Glutamatergic neuron (in vitro differentiated cells): ENCODE measurements around the gene NOX3. TPM values are rescaled to one million over a fixed set of nuclear protein-coding genes. Genes with fewer than 3 reads are reported as not detected.

Experiments
- DNase-seq: peaks from one replicate; pipeline ENCODE4 v3.0.0; 2022
- H3K27ac Mint-ChIP-seq: one replicate; pipeline ENCODE4 v1.8.0; 2020; ENCODE audit warnings: mild to moderate bottlenecking, mixed read lengths, inconsistent platforms; ENCODE audit not compliant: unreplicated experiment
- H3K27me3 Mint-ChIP-seq: one replicate; pipeline ENCODE4 v1.8.0; 2020; ENCODE audit warnings: mild to moderate bottlenecking, moderate library complexity, mixed read lengths, inconsistent platforms; ENCODE audit not compliant: unreplicated experiment
- H3K36me3 Mint-ChIP-seq: one replicate; pipeline ENCODE4 v1.8.0; 2020; ENCODE audit warnings: mild to moderate bottlenecking, mixed read lengths, inconsistent platforms; ENCODE audit not compliant: unreplicated experiment
- H3K4me1 Mint-ChIP-seq: one replicate; pipeline ENCODE4 v1.8.0; 2020; ENCODE audit warnings: mild to moderate bottlenecking, low read depth, mixed read lengths, inconsistent platforms; ENCODE audit not compliant: unreplicated experiment
- H3K4me3 Mint-ChIP-seq: one replicate; pipeline ENCODE4 v1.8.0; 2020; ENCODE audit warnings: mild to moderate bottlenecking, mixed read lengths, inconsistent platforms; ENCODE audit not compliant: unreplicated experiment
- H3K9me3 Mint-ChIP-seq: one replicate; pipeline ENCODE4 v1.8.0; 2020; ENCODE audit warnings: mild to moderate bottlenecking, moderate library complexity, mixed read lengths, inconsistent platforms; ENCODE audit not compliant: unreplicated experiment
- total RNA-seq: library from RNA; stranded (reverse); fragmentation: NEBNext Ultra II Directional; extraction: Animal tissue kit (Norgen Biotek cat#: 25700); gene quantifications from one replicate; pipeline ENCODE4 v1.2.1, GENCODE V29; 2021; ENCODE audit not compliant: unreplicated experiment
- TF ChIP-seq, protein P1 (sequence below): fragments of 200-600 bp; sonication (generic); IDR thresholded peaks from one replicate; pipeline ENCODE4 v1.5.0; 2021; ENCODE audit not compliant: partially characterized antibody, unreplicated experiment

NOX3 gene
- total RNA-seq, 1 donor from 2014 or later: not detected

DNA sequence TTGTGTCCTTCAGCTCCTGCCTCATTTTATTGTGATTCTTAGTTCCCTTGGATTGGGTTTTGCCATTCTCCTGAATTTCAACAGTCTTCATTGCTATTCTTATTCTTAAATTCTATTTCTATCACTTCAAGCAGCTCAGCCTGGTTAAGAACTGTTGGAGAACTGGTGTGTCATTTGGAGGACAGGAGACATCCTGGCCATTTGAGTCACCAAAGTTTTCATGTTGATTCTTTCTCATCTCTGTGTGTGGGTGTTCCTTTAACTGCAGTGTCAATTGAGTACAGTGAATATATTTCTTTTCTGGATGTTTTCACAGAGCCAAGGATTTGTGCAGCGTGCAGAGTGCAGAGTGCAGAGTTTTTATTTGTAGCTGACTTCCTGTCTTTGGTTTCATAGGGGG, 107.8 kb downstream of the NOX3 start:
- Mint-ChIP-seq H3K27me3 (peaks cover 2% of the 10 kb centered on the region), H3K4me1 (no peaks in the 10 kb centered on the region), H3K27ac (no peak overlapping the region), H3K4me3 (no peak overlapping the region), H3K36me3 (peaks cover 18% of the 10 kb centered on the region), H3K9me3 (peaks cover 5% of the 10 kb centered on the region)
- TF ChIP-seq, protein P1, sequence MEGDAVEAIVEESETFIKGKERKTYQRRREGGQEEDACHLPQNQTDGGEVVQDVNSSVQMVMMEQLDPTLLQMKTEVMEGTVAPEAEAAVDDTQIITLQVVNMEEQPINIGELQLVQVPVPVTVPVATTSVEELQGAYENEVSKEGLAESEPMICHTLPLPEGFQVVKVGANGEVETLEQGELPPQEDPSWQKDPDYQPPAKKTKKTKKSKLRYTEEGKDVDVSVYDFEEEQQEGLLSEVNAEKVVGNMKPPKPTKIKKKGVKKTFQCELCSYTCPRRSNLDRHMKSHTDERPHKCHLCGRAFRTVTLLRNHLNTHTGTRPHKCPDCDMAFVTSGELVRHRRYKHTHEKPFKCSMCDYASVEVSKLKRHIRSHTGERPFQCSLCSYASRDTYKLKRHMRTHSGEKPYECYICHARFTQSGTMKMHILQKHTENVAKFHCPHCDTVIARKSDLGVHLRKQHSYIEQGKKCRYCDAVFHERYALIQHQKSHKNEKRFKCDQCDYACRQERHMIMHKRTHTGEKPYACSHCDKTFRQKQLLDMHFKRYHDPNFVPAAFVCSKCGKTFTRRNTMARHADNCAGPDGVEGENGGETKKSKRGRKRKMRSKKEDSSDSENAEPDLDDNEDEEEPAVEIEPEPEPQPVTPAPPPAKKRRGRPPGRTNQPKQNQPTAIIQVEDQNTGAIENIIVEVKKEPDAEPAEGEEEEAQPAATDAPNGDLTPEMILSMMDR: no peak
- no peak for DNase-seq

- H3K4me1 Mint-ChIP-seq: no peaks in the 10 kb centered on the region
- no peak overlapping the region for H3K27ac Mint-ChIP-seq
- TF ChIP-seq, protein P1: no peak
- H3K9me3 Mint-ChIP-seq: peaks cover 5% of the 10 kb centered on the region
- H3K36me3 Mint-ChIP-seq: peaks cover 18% of the 10 kb centered on the region
- H3K4me3 Mint-ChIP-seq: no peak overlapping the region
- peaks cover 2% of the 10 kb centered on the region for H3K27me3 Mint-ChIP-seq
- no peak for DNase-seq
Observed at GRCh38 chr6:155346957-155347356, 108.7 kb downstream of the NOX3 start.

Other genes with a start within 250 kb of the NOX3 start
- not detected for gene CLDN20, start 191.8 kb downstream of the NOX3 start, total RNA-seq
- 36.8 TPM for gene TFB1M, start 141.4 kb downstream of the NOX3 start, total RNA-seq